NCI-H460 (cell line): ENCODE measurements around the gene TRAPPC14. TPM values are rescaled to one million over a fixed set of nuclear protein-coding genes. Genes with fewer than 3 reads are reported as not detected.

Source experiments
- DNase-seq: peaks from one replicate; pipeline ENCODE4 v3.0.0-alpha.2; 2016; ENCODE audit warnings: low read depth; ENCODE audit errors: extremely low read depth
- total RNA-seq: library from RNA; depleted of rRNA; stranded (reverse); fragments of >200 nt; shearing (Covaris generic); gene quantifications from 2 replicates; pipeline ENCODE4 v1.2.3, GENCODE V29; 2014

Gene TRAPPC14
- total RNA-seq, 1 experiment from 2014 or later: 10.2 TPM

GRCh38 chr7:100126931-100127865 is 31.3 kb downstream of the TRAPPC14 start, which contains the start of gene MBLAC1:
Gene MBLAC1 (plus strand): TSS chr7:100126967. CDS start chr7:100127396, 429 bp downstream.
- DNase-seq: peak; percentile 84

GRCh38 chr7:100126239-100126930 is 32.1 kb downstream of the TRAPPC14 start:
- no peak for DNase-seq

- DNase-seq: no peak
Observed at GRCh38 chr7:100124301-100125230, 34.0 kb downstream of the TRAPPC14 start.

- DNase-seq: no peak
Observed at GRCh38 chr7:100122568-100122967, 36.0 kb downstream of the TRAPPC14 start.

- DNase-seq: no peak
Observed at GRCh38 chr7:100122067-100122466, 36.5 kb downstream of the TRAPPC14 start.

GRCh38 chr7:100120733-100121036 is 37.8 kb downstream of the TRAPPC14 start:
- no peak for DNase-seq

- DNase-seq: peak; percentile 48
Observed at GRCh38 chr7:100119970-100120732, 38.4 kb downstream of the TRAPPC14 start.

GRCh38 chr7:100119072-100119969 is 39.2 kb downstream of the TRAPPC14 start, which contains the start of the genes CNPY4 and TAF6:
Gene CNPY4 (plus strand): TSS chr7:100119634. CDS start chr7:100119745, 111 bp downstream.
Gene TAF6 (minus strand): TSS chr7:100119358. CDS start chr7:100114209, 5,149 bp downstream.
- DNase-seq: peak; percentile 95

GRCh38 chr7:100118388-100119071 is 40.0 kb downstream of the TRAPPC14 start:
- DNase-seq: no peak

- no peak for DNase-seq
Observed at GRCh38 chr7:100115026-100115425, 43.5 kb downstream of the TRAPPC14 start.

GRCh38 chr7:100111914-100112313 is 46.6 kb downstream of the TRAPPC14 start:
- DNase-seq: no peak

GRCh38 chr7:100111156-100111555 is 47.4 kb downstream of the TRAPPC14 start:
- no peak for DNase-seq

GRCh38 chr7:100109521-100110163 is 48.9 kb downstream of the TRAPPC14 start:
- no peak for DNase-seq

GRCh38 chr7:100107890-100108289 is 50.6 kb downstream of the TRAPPC14 start:
- DNase-seq: no peak

GRCh38 chr7:100107125-100107737 is 51.3 kb downstream of the TRAPPC14 start:
- DNase-seq: no peak

- no peak for DNase-seq
Observed at GRCh38 chr7:100106633-100107032, 51.9 kb downstream of the TRAPPC14 start.

GRCh38 chr7:100105534-100105933 is 53.0 kb downstream of the TRAPPC14 start:
- no peak for DNase-seq
